Skeletal muscle satellite cell (primary cell): ENCODE measurements around the gene ANKRD16.
A peak's percentile ranks its signal among the peaks of the same experiment; 100 is the strongest.
"Not testable (repeated sequence)": the region's sequence is repeated elsewhere in the genome, so short reads cannot be mapped to it uniquely, and the experiment has no call there.

Source experiments
- H3K27me3 ChIP-seq: 2 replicates; pipeline ENCODE4 v1.7.0; 2013; ENCODE audit warnings: low read length; ENCODE audit not compliant: control insufficient read depth, insufficient read depth
- H3K36me3 ChIP-seq: 2 replicates; pipeline ENCODE4 v1.7.0; 2013; ENCODE audit warnings: mild to moderate bottlenecking, control low read depth, low read length; ENCODE audit not compliant: insufficient read depth
- H3K4me1 ChIP-seq: 2 replicates; pipeline ENCODE4 v1.7.0; 2013; ENCODE audit warnings: low read length; ENCODE audit not compliant: control insufficient read depth, insufficient read depth
- H3K4me2 ChIP-seq: 2 replicates; pipeline ENCODE4 v1.7.0; 2013; ENCODE audit warnings: mild to moderate bottlenecking, low read length
- H3K4me3 ChIP-seq: 2 replicates; pipeline ENCODE4 v1.7.0; 2013; ENCODE audit warnings: low read length
- H3K9ac ChIP-seq: 2 replicates; pipeline ENCODE4 v1.7.0; 2013; ENCODE audit warnings: mild to moderate bottlenecking, low read depth, low read length, moderate library complexity
- H3K9me3 ChIP-seq: replicated peaks from 2 replicates; pipeline ENCODE4 v1.7.0; 2013; ENCODE audit warnings: mild to moderate bottlenecking, control low read depth, low read length

Gene ANKRD16

DNA sequence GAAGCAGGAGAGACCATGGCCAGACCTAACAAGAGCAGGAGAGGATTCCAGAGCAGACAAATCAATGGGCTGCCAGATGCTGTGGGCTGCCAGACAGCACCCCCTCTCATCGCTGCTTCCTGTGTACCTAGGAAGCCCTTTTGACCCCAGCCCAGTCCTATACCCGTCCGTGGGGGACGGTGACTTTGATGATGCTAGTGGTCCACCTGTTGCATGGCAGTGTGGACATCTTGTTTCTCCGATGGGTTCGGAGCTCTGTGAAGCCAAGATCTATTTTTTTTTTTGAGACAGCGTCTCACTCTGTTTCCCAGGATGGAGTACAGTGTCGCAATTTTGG is 58.3 kb downstream of the ANKRD16 start:
- Histone ChIP-seq H3K36me3 (no peaks in the 10 kb centered on the region), H3K4me1 (no peaks in the 10 kb centered on the region), H3K4me3 (no peak overlapping the region), H3K4me2 (no peak overlapping the region), H3K9ac (no peak overlapping the region), H3K27me3 (no peaks in the 10 kb centered on the region), H3K9me3 (no peaks in the 10 kb centered on the region)

DNA sequence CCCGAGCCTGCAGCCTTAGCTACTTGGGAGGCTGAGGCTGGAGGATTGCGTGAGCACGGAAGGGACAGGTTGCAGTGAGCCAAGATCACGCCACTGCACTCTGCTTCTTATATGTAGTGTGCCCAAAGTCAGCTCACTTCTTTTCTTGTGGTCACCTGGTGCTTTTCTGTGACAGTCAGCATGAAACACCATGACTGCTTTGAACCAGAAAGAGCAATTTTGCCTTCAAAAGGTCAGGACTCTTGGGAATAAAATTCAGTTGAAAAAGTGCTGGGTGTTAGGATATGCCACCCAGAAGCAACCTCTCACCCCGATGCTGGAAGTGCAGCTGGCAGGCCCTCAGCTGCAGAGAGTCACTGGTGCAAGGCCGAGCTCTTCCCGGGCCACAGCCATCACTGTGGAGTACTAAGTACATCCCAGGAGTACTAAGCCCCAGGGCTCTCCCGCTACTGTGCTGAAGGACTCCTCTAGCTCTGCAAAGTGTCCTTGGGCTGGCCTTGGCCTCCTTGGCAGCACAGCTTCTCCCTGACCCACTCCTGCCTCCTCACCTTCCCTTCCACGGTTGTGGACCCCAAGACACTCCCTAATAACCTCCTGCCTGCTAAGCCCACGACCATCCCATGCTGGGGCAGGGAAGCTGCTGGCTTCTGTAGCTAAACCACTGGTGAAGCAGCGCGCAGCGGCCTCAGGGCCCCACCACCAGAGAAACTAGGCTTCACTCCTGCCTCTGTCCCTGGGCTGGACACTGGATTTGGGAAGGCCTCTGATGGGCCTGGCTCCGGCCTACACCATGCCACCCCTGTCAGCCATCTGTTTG is 58.9 kb downstream of the ANKRD16 start:
- Histone ChIP-seq H3K9me3 (no peaks in the 10 kb centered on the region), H3K4me2 (no peak overlapping the region), H3K9ac (no peak overlapping the region), H3K27me3 (no peaks in the 10 kb centered on the region), H3K36me3 (no peaks in the 10 kb centered on the region), H3K4me1 (no peaks in the 10 kb centered on the region), H3K4me3 (no peak overlapping the region)

DNA sequence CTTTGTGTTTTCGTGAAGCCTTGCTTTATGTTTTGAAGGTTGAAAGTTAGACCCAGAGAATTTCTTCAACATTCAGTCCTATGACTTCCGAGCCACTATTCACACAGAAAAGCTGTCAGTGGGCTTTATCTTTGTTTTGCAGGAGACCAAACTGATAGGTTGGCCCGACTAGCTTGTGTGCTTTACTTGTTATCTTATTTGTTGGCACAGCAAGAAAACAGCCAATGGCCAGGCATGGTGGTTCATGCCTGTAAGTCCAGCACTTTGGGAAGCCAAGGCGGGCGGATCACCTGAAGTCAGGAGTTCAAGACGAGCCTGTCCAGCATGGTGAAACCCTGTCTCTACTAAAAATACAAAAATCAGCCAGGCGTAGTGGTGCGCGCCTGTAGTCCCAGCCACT is 60.4 kb downstream of the ANKRD16 start:
- Histone ChIP-seq H3K27me3 (no peaks in the 10 kb centered on the region), H3K36me3 (no peaks in the 10 kb centered on the region), H3K9ac (no peak overlapping the region), H3K4me1 (no peaks in the 10 kb centered on the region), H3K4me3 (no peak overlapping the region), H3K4me2 (no peak overlapping the region), H3K9me3 (no peaks in the 10 kb centered on the region)

DNA sequence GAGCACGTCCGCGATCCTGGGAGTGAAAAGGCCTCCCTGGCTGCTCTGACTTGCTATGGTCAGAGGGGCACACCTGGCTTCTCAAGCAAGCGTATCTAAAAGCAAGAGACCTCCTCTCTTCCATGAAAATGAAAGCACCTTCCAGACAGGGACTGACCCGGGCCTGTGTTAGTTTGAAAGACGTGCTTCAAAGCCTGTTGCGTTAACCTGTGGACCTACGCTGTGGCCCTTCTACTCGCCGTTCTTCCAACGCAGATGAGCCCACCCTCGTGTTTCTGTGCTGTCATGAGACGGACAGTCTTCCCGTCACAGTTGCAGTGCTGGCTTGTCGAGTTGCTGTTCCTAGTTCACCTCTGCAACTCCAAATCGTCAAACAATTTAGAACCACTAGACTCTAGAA is 61.0 kb downstream of the ANKRD16 start:
- H3K27me3 ChIP-seq: no peaks in the 10 kb centered on the region
- no peaks in the 10 kb centered on the region for H3K36me3 ChIP-seq
- H3K9me3 ChIP-seq: no peaks in the 10 kb centered on the region
- no peaks in the 10 kb centered on the region for H3K4me1 ChIP-seq
- no peak overlapping the region for H3K4me3 ChIP-seq
- H3K4me2 ChIP-seq: no peak overlapping the region
- no peak overlapping the region for H3K9ac ChIP-seq

DNA sequence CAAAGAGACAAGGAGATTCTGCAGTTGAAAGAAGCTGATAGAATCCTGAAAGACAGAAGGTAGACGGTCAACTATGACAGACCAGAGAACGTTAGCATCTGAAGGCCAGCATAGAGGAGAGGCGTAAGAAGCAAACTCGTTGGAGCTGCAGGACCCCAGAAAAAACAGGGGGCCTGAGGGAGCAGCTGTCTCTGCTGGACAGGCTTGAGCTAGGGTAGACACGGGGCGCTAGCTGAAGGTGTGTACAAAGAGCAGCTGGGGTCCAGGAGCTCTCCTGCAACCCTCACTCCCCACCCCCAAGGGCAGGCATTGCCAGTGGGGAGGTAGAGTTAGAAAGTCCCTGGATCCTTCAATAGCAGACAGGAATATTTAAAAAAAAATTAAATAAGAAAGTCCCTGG is 61.9 kb downstream of the ANKRD16 start:
- no peaks in the 10 kb centered on the region for H3K4me1 ChIP-seq
- no peak overlapping the region for H3K9ac ChIP-seq
- H3K27me3 ChIP-seq: no peaks in the 10 kb centered on the region
- no peaks in the 10 kb centered on the region for H3K9me3 ChIP-seq
- H3K36me3 ChIP-seq: no peaks in the 10 kb centered on the region
- H3K4me3 ChIP-seq: no peak overlapping the region
- no peak overlapping the region for H3K4me2 ChIP-seq

DNA sequence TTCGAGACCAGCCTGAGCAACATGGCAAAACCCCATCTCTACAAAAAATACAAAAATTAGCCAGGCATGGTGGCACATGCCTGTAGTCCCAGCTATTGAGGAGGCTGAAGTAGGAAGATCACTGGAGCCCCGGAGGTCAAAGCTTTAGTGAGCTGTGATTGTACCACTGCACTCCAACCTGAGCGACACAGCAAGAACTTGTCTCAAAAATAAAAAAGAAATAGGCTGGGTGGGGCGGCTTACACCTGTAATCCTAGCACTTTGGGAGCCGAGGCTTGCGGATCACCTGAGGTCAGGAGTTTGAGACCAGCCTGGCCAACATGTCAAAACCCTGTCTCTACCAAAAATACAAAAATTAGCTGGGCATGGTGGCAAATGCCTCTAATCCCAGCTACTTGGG is 63.2 kb downstream of the ANKRD16 start:
- not testable (repeated sequence) for H3K36me3 ChIP-seq, H3K9me3 ChIP-seq, H3K27me3 ChIP-seq, H3K4me2 ChIP-seq, H3K4me1 ChIP-seq, H3K9ac ChIP-seq, H3K4me3 ChIP-seq

DNA sequence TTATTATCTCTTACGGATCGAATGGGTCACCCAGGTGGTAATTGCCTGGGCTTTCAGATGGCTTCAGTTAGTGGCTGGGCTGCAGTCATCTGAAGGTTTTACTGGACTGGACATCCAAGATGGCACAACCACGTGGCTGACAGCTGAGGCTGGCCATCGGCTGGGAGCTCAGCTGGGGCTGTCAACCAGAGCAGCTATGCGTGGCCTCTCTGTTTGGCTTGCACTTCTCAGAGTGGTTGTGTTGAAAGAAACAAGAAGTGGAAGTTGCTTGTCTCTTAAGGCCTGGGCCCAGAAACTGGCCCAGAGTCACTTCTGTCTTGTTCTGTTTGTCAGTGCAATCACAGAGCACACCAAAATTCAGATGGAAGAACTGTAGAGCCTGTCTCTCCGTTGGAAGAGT is 70.8 kb downstream of the ANKRD16 start:
- H3K4me1 ChIP-seq: peaks cover 9% of the 10 kb centered on the region

DNA sequence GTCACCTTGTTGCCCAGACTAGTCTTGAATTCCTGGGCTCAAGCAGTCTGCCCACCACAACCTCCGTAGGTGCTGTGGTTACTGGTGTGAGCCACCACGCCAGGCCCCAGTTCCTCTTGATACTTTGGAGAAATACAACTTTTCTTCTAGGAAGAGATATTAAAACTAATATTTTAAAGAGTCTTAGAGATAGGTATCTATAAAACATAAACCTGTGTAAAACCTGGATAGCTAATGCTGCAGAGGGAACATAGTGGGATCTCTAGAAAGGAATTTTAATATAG is 71.7 kb downstream of the ANKRD16 start:
- Histone ChIP-seq H3K9me3 (no peaks in the 10 kb centered on the region), H3K4me2 (no peak overlapping the region), H3K36me3 (no peaks in the 10 kb centered on the region), H3K9ac (no peak overlapping the region), H3K27me3 (no peaks in the 10 kb centered on the region), H3K4me1 (peaks cover 11% of the 10 kb centered on the region), H3K4me3 (no peak overlapping the region)

More for the DNA sequence above, 70.8 kb downstream of the ANKRD16 start:
- H3K27me3 ChIP-seq: no peaks in the 10 kb centered on the region
- H3K4me3 ChIP-seq: no peak overlapping the region
- H3K36me3 ChIP-seq: no peaks in the 10 kb centered on the region
- H3K9ac ChIP-seq: no peak overlapping the region
- no peak overlapping the region for H3K4me2 ChIP-seq
- no peaks in the 10 kb centered on the region for H3K9me3 ChIP-seq

DNA sequence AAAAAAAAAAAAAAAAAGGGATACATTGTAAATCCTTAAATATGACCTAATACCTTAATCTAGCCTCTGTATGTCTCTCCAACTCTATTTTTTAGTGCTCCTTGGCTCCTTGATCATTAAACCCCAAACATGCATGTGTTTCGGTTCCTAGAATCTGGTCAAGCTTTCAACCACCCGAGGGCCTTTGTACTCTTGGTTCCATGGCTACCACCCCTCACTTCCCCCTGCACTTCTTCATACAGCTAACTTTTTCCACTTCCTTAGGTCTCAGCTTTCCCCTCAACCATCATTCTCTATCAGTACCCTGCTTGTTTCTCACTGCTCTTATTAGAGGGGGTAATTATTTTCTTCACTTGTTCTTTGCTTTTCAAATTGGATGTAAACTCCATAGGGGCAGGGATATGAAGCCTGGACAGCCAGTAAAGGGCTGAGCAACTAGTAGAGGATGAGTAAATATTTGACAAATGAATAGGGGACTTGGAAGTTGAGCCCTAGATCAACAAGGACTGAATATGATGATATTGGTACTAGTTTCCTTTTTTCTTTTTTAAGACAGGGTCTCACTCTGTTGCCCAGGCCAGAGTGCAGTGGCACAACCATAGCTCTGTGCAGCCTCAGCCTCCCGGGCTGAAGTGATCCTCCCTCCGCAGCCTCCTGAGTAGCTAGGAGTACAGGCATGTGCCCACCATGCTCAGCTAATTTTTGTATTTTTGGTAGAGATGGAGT is 72.2 kb downstream of the ANKRD16 start:
- Histone ChIP-seq H3K9me3 (no peaks in the 10 kb centered on the region), H3K27me3 (no peaks in the 10 kb centered on the region), H3K4me3 (no peak overlapping the region), H3K9ac (no peak overlapping the region), H3K36me3 (no peaks in the 10 kb centered on the region), H3K4me1 (peaks cover 11% of the 10 kb centered on the region), H3K4me2 (no peak overlapping the region)

DNA sequence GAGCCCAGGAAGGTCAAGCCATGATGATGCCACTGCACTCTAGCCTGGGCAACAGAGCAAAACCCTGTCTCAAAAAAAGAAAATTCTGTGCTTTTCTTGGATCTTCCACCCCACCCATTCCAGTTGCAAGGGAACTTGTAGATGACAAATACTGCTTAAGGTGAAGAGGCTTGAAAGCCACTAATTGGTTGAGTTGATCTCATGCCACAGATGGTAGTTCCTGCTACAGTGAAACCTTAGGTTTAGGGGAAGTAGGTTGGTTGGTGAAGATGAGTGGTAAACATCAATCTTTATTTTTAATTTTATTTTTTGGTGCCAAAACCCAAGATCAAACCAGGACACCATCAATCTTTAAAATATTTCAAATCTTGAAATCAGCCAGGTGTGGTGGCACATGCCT is 73.5 kb downstream of the ANKRD16 start:
- Histone ChIP-seq H3K4me1 (peaks cover 11% of the 10 kb centered on the region), H3K36me3 (no peaks in the 10 kb centered on the region), H3K27me3 (no peaks in the 10 kb centered on the region), H3K4me2 (no peak overlapping the region), H3K9me3 (no peaks in the 10 kb centered on the region), H3K9ac (no peak overlapping the region), H3K4me3 (no peak overlapping the region)

DNA sequence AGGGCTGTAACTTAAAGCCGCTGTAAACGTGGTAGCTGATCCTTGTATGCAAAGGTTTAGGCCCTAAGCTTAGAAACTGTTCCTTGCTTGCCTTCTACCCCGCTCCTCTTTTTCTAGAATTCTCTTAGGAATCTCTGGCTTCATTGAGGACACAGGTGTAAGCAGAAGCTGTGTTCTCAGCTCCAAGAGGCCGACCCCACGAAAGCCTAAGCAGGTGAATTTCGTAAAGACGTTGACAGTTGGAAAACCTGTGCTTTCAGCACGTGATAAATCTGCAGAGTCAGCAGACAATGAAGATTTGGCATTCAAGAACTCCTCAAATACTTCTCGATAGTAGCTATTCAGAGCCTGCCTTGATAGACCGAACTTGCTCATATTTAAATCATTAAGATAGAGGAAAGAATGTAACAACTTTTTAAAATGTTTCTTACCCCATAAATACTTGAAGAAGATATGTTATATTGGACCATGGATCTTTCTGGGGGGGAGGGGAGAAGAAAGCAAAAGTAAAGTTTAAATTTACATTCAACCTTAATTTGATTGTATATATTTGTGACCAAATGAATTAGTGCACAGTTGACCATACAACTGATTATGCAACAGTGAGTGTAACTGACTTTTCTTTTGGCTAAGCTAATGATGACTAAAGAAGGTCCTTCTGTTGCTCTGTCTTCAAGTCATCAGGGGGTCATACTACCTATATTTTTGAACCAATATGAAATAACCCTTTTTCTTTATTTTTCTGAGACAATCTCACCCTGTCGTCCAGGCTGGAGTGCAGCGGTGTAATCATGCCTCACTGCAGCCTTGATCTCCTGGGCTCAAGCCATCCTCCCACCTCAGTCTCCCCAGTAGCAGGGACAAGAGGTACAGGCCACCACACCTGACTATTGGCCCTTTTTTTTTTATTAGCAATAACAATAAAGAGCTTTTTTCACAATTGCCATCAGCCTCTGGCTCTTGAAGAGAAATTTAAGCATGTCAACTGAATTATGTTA is 75.3 kb downstream of the ANKRD16 start:
- H3K9me3 ChIP-seq: no peaks in the 10 kb centered on the region
- H3K4me2 ChIP-seq: peak overlapping the region; percentile 88
- no peaks in the 10 kb centered on the region for H3K27me3 ChIP-seq
- H3K36me3 ChIP-seq: no peaks in the 10 kb centered on the region
- H3K4me1 ChIP-seq: peaks cover 21% of the 10 kb centered on the region
- peak overlapping the region; percentile 84 for H3K4me3 ChIP-seq
- peak overlapping the region; percentile 100 for H3K9ac ChIP-seq
